ENCODE results near the gene RPTOR.
"Not testable (repeated sequence)": the region's sequence is repeated elsewhere in the genome, so short reads cannot be mapped to it uniquely, and the experiment has no call there.

- not testable (repeated sequence) for TF ChIP-seq CTCF (optimal IDR thresholded peaks at IDR 0.05 in 1 of 3, IDR thresholded peaks at IDR 0.05 in 1 of 3, conservative IDR thresholded peaks at IDR 0.05 in 1 of 3; ENCODE audit: extremely low read depth in 1 of 3, insufficient read depth in 2 of 3, low read length in 3 of 3); EZH2 (IDR thresholded peaks at IDR 0.05; ENCODE audit: low read length)
Measured at GRCh38 chr17:80578668-80579388, 34.2 kb downstream of the RPTOR start.

Measured in keratinocyte (primary cell).